ENCODE measurements around the gene RNF115. TPM values are rescaled to one million over a fixed set of nuclear protein-coding genes. Genes with fewer than 3 reads are reported as not detected.

The RNF115 gene
- total and polyA plus RNA-seq, 2 of the 13 experiments (the other 11 are each of a cell fraction or from before 2014, with no cell fraction given) = 6.0 to 10.1 TPM

DNA sequence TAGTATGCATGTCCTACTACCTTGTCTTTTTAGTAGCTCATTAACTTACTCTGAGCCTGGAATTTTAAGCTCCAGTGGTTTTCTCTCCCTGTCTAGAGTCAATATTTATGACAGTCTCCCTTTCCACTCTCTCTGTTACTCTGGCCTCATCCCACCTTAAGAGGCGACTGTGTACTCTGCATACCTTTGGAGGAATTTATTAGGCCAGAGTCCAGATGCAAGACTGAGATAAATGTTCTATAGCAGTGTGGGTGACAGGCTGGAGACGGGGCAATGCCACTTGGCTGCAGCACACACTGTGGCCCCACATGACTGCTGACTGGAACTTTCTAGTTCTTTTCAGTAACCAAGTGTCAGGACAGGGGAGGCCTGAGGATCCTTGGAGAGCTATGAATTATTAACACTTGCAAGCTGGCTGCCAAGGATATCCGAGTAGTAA, 112.7 kb downstream of the RNF115 start (continued):
- TF ChIP-seq SOX6 (IDR thresholded peaks at IDR 0.05) (no peak), SOX6 (CRISPR knock-in tag; IDR thresholded peaks at IDR 0.05) (peak; percentile 58), SAP130 (CRISPR knock-in tag; IDR thresholded peaks at IDR 0.05; ENCODE audit: low read depth) (peak; percentile 56), POLR2A (IDR thresholded peaks at IDR 0.05; ENCODE audit: insufficient read depth in 1 of 2, low read depth in 2 of 2, low read length in 2 of 2) (peak in 1 of 2 experiments; percentile 41; a peak in 2 of 4 replicates), DPF2 (CRISPR knock-in tag; IDR thresholded peaks at IDR 0.05; ENCODE audit: borderline replicate concordance, low read depth) (peak; percentile 75; the same call in 1 of the 2 replicates), DNMT1 (CRISPR knock-in tag; IDR thresholded peaks at IDR 0.05) (no peak), ZMYM3 (CRISPR knock-in tag; IDR thresholded peaks at IDR 0.05) (peak; percentile 51; the same call in 1 of the 2 replicates), ZBTB39 (CRISPR knock-in tag; IDR thresholded peaks at IDR 0.05) (peak; percentile 93; the same call in 1 of the 2 replicates), PITX1 (CRISPR knock-in tag; IDR thresholded peaks at IDR 0.05) (peak; percentile 81), ZNF24 (IDR thresholded peaks at IDR 0.05) (no peak), FOXP1 (IDR thresholded peaks at IDR 0.05) (no peak), FOXP1 (CRISPR knock-in tag; IDR thresholded peaks at IDR 0.05) (peak; percentile 58; the same call in 1 of the 2 replicates), NCOA1 (CRISPR knock-in tag; IDR thresholded peaks at IDR 0.05) (0 out of 2 replicates have a peak, but pooled peaks have one; percentile 15), ARID5B (CRISPR knock-in tag; IDR thresholded peaks at IDR 0.05) (peak; percentile 91), ONECUT2 (CRISPR knock-in tag; IDR thresholded peaks at IDR 0.05) (peak; percentile 33; the same call in 1 of the 2 replicates), ZBTB20 (CRISPR knock-in tag; IDR thresholded peaks at IDR 0.05; ENCODE audit: borderline replicate concordance, low read depth) (peak; percentile 81; the same call in 1 of the 2 replicates), E2F1 (CRISPR knock-in tag; IDR thresholded peaks at IDR 0.05) (no peak), RFX3 (CRISPR knock-in tag; IDR thresholded peaks at IDR 0.05) (no peak), PHF21A (CRISPR knock-in tag; IDR thresholded peaks at IDR 0.05) (peak; percentile 70)
- TF ChIP-seq, protein P1, sequence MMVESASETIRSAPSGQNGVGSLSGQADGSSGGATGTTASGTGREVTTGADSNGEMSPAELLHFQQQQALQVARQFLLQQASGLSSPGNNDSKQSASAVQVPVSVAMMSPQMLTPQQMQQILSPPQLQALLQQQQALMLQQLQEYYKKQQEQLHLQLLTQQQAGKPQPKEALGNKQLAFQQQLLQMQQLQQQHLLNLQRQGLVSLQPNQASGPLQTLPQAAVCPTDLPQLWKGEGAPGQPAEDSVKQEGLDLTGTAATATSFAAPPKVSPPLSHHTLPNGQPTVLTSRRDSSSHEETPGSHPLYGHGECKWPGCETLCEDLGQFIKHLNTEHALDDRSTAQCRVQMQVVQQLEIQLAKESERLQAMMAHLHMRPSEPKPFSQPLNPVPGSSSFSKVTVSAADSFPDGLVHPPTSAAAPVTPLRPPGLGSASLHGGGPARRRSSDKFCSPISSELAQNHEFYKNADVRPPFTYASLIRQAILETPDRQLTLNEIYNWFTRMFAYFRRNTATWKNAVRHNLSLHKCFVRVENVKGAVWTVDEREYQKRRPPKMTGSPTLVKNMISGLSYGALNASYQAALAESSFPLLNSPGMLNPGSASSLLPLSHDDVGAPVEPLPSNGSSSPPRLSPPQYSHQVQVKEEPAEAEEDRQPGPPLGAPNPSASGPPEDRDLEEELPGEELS (CRISPR knock-in tag; IDR thresholded peaks at IDR 0.05) = peak; percentile 73; the same call in 1 of the 2 replicates

Data from HepG2 (cell line).